ENCODE data around the gene EMILIN2.

EMILIN2 gene

DNA sequence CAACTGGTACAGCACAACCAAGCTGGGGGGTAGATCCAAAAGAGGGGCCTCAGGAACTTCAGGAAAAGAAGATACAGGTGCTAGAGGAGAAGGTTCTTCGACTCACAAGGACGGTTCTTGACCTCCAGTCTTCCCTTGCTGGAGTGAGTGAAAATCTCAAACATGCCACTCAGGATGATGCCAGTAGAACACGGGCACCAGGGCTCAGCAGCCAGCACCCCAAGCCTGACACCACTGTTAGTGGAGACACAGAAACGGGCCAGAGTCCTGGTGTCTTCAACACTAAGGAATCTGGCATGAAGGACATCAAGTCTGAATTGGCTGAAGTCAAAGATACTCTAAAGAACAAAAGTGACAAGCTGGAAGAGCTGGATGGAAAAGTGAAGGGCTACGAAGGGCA is 43.8 kb downstream of the EMILIN2 start:
- no peak overlapping the region for H3K4me3 ChIP-seq (replicated peaks; ENCODE audit: insufficient read depth, low read length)
- DNase-seq (ENCODE audit: low read depth in 1 of 2, low spot score in 1 of 2) = no peak
- TF ChIP-seq CTCF (IDR thresholded peaks at IDR 0.05; ENCODE audit: insufficient read depth, low read length) (no peak), POLR2AphosphoS5 (IDR thresholded peaks at IDR 0.05; ENCODE audit: low read depth) (no peak), GABPA (IDR thresholded peaks at IDR 0.05; ENCODE audit: low read depth) (no peak), SPI1 (IDR thresholded peaks at IDR 0.05; ENCODE audit: borderline replicate concordance, low read depth) (no peak)
- TF ChIP-seq, protein P1, sequence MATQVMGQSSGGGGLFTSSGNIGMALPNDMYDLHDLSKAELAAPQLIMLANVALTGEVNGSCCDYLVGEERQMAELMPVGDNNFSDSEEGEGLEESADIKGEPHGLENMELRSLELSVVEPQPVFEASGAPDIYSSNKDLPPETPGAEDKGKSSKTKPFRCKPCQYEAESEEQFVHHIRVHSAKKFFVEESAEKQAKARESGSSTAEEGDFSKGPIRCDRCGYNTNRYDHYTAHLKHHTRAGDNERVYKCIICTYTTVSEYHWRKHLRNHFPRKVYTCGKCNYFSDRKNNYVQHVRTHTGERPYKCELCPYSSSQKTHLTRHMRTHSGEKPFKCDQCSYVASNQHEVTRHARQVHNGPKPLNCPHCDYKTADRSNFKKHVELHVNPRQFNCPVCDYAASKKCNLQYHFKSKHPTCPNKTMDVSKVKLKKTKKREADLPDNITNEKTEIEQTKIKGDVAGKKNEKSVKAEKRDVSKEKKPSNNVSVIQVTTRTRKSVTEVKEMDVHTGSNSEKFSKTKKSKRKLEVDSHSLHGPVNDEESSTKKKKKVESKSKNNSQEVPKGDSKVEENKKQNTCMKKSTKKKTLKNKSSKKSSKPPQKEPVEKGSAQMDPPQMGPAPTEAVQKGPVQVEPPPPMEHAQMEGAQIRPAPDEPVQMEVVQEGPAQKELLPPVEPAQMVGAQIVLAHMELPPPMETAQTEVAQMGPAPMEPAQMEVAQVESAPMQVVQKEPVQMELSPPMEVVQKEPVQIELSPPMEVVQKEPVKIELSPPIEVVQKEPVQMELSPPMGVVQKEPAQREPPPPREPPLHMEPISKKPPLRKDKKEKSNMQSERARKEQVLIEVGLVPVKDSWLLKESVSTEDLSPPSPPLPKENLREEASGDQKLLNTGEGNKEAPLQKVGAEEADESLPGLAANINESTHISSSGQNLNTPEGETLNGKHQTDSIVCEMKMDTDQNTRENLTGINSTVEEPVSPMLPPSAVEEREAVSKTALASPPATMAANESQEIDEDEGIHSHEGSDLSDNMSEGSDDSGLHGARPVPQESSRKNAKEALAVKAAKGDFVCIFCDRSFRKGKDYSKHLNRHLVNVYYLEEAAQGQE (IDR thresholded peaks at IDR 0.05; ENCODE audit: insufficient replicate concordance, low read depth) = no peak
- no peaks in the 10 kb centered on the region for H3K27me3 ChIP-seq (ENCODE audit: insufficient read depth, poor library complexity, severe bottlenecking)
- no peak overlapping the region for H3K27ac ChIP-seq (replicated peaks)

DNA sequence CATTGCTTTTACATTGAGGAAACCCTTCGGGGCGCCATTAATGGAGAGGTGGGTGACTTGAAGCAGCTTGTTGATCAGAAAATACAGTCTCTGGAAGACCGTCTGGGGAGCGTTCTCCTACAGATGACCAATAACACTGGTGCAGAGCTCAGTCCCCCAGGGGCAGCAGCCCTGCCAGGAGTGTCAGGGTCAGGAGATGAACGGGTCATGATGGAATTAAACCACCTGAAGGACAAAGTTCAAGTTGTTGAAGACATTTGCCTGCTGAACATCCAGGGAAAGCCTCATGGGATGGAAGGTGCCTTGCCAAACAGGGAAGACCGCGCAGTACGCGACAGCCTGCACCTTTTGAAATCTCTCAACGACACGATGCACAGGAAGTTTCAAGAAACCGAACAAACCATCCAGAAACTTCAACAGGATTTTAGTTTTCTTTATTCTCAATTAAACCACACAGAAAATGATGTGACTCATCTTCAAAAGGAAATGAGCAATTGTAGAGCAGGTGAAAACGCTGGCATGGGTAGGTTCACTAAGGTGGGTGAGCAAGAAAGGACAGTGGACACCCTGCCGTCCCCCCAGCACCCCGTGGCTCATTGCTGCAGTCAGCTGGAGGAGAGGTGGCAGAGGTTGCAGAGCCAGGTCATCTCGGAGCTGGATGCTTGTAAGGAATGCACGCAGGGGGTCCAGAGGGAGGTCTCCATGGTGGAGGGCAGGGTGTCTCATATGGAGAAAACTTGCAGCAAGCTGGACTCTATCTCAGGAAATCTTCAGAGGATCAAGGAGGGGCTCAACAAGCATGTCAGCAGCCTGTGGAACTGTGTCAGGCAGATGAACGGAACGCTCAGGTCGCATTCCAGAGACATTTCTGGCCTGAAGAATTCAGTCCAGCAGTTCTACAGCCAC is 45.0 kb downstream of the EMILIN2 start:
- no peaks in the 10 kb centered on the region for H3K27me3 ChIP-seq (ENCODE audit: insufficient read depth, poor library complexity, severe bottlenecking)
- H3K27ac ChIP-seq (replicated peaks) = no peak overlapping the region
- no peak for DNase-seq (ENCODE audit: low read depth in 1 of 2, low spot score in 1 of 2)
- TF ChIP-seq SPI1 (IDR thresholded peaks at IDR 0.05; ENCODE audit: borderline replicate concordance, low read depth) (no peak), GABPA (IDR thresholded peaks at IDR 0.05; ENCODE audit: low read depth) (no peak)
- no peak overlapping the region for H3K4me3 ChIP-seq (replicated peaks; ENCODE audit: insufficient read depth, low read length)

DNA sequence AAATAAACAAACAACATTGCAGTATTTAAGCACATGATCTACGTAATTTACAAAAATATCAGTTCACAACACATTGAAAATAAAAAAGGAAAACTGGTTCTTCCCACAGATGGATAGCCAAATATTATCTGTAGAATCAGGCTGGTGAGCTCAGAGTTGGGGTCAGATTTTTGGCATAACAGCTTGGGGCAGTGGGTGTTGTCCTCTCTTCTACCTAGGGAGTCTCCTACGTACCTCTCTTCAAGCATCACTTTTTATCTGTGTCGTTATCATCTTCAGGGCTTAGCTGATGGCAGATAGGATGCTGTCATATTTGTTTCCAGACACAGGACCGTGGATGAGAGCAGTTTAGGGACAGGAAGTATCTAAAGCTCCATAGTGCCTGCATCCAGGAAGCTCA is 46.2 kb downstream of the EMILIN2 start:
- TF ChIP-seq CTCF (IDR thresholded peaks at IDR 0.05; ENCODE audit: insufficient read depth, low read length) (no peak), SPI1 (IDR thresholded peaks at IDR 0.05; ENCODE audit: borderline replicate concordance, low read depth) (no peak), POLR2AphosphoS5 (IDR thresholded peaks at IDR 0.05; ENCODE audit: low read depth) (no peak), GABPA (IDR thresholded peaks at IDR 0.05; ENCODE audit: low read depth) (no peak)
- TF ChIP-seq, protein P1 (IDR thresholded peaks at IDR 0.05; ENCODE audit: insufficient replicate concordance, low read depth) = no peak
- Histone ChIP-seq H3K27me3 (ENCODE audit: insufficient read depth, poor library complexity, severe bottlenecking) (no peaks in the 10 kb centered on the region), H3K4me3 (replicated peaks; ENCODE audit: insufficient read depth, low read length) (no peak overlapping the region), H3K27ac (replicated peaks) (no peak overlapping the region)
- no peak for DNase-seq (ENCODE audit: low read depth in 1 of 2, low spot score in 1 of 2)

- H3K27ac ChIP-seq (replicated peaks) = no peak overlapping the region
- no peak for DNase-seq (ENCODE audit: low read depth in 1 of 2, low spot score in 1 of 2)
- TF ChIP-seq GABPA (IDR thresholded peaks at IDR 0.05; ENCODE audit: low read depth) (no peak), CTCF (IDR thresholded peaks at IDR 0.05; ENCODE audit: insufficient read depth, low read length) (no peak), SPI1 (IDR thresholded peaks at IDR 0.05; ENCODE audit: borderline replicate concordance, low read depth) (no peak), POLR2AphosphoS5 (IDR thresholded peaks at IDR 0.05; ENCODE audit: low read depth) (no peak)
- TF ChIP-seq, protein P1 (IDR thresholded peaks at IDR 0.05; ENCODE audit: insufficient replicate concordance, low read depth) = no peak
- H3K27me3 ChIP-seq (ENCODE audit: insufficient read depth, poor library complexity, severe bottlenecking) = no peaks in the 10 kb centered on the region
- H3K4me3 ChIP-seq (replicated peaks; ENCODE audit: insufficient read depth, low read length) = no peak overlapping the region
Observed at GRCh38 chr18:2893676-2894075, 46.9 kb downstream of the EMILIN2 start.

All from HL-60 (cell line).